Stimulated activated CD4-positive, alpha-beta T cell treated with anti-CD3 and anti-CD28 coated beads, Interleukin-1b, Interleukin-23, amount 100 ng/mL, for 24 hours (primary cell): ENCODE measurements around the gene STYXL2.

Experiments used
- DNase-seq, 4 experiments: peaks; one replicate each; pipeline ENCODE4 v3.0.0-alpha.2; 2020; ENCODE audit warnings: low read depth in 4 of 4, low spot score in 1 of 4

The STYXL2 gene

GRCh38 chr1:167132301-167133010, 38.6 kb downstream of the STYXL2 start:
- no peak for DNase-seq

GRCh38 chr1:167135281-167135840, 41.5 kb downstream of the STYXL2 start:
- no peak for DNase-seq

GRCh38 chr1:167136191-167136614, 42.3 kb downstream of the STYXL2 start:
- DNase-seq = no peak

GRCh38 chr1:167136806-167137205, 42.9 kb downstream of the STYXL2 start:
- no peak for DNase-seq

- no peak for DNase-seq
Observed at GRCh38 chr1:167137332-167137781, 43.5 kb downstream of the STYXL2 start.

- DNase-seq = no peak
Observed at GRCh38 chr1:167137793-167138510, 44.1 kb downstream of the STYXL2 start.

- no peak for DNase-seq
Observed at GRCh38 chr1:167138703-167139102, 44.8 kb downstream of the STYXL2 start.

GRCh38 chr1:167141963-167142362, 48.1 kb downstream of the STYXL2 start:
- no peak for DNase-seq
